Measurements from ENCODE around the gene F2RL2.

The F2RL2 gene

GRCh38 chr5:76615759-76616158 lies 7.4 kb downstream of the F2RL2 start:
- Histone ChIP-seq H3K4me1 (ENCODE audit: control insufficient read depth, low read length) (no peaks in the 10 kb centered on the region), H3K27me3 (ENCODE audit: control insufficient read depth, low read length) (no peaks in the 10 kb centered on the region), H3K36me3 (ENCODE audit: control insufficient read depth, low read length) (peaks cover 11% of the 10 kb centered on the region; the same call in 1 of the 2 replicates), H3K4me3 (ENCODE audit: low read length) (no peak overlapping the region), H3K4me2 (ENCODE audit: low read length) (no peak overlapping the region), H3K9me3 (ENCODE audit: control insufficient read depth, insufficient read depth, low read length) (no peaks in the 10 kb centered on the region), H3F3A (ENCODE audit: control insufficient read depth, insufficient read depth) (no peaks in the 10 kb centered on the region), H3K9me2 (replicated peaks; ENCODE audit: control insufficient read depth, low read length) (no peaks in the 10 kb centered on the region), H3K27ac (ENCODE audit: low read depth, low read length) (no peak overlapping the region), H3K79me2 (ENCODE audit: control insufficient read depth, low read length) (no peaks in the 10 kb centered on the region), H4K20me1 (ENCODE audit: control insufficient read depth, insufficient read depth, low read depth, low read length) (no peaks in the 10 kb centered on the region)
- TF ChIP-seq EZH2phosphoT487 (IDR thresholded peaks at IDR 0.05; ENCODE audit: borderline replicate concordance, low read length): no peak
- no peak for TF ChIP-seq CTCF (IDR thresholded peaks at IDR 0.05; ENCODE audit: low read depth, low read length, poor library complexity, severe bottlenecking)

- Histone ChIP-seq H3K4me3 (ENCODE audit: low read length) (no peak overlapping the region), H3K27me3 (ENCODE audit: control insufficient read depth, low read length) (no peaks in the 10 kb centered on the region), H3K36me3 (ENCODE audit: control insufficient read depth, low read length) (peaks cover 11% of the 10 kb centered on the region; the same call in 1 of the 2 replicates), H3K4me1 (ENCODE audit: control insufficient read depth, low read length) (peaks cover 10% of the 10 kb centered on the region), H3K79me2 (ENCODE audit: control insufficient read depth, low read length) (no peaks in the 10 kb centered on the region), H4K20me1 (ENCODE audit: control insufficient read depth, insufficient read depth, low read depth, low read length) (no peaks in the 10 kb centered on the region), H3K4me2 (ENCODE audit: low read length) (no peak overlapping the region), H3K9me3 (ENCODE audit: control insufficient read depth, insufficient read depth, low read length) (no peaks in the 10 kb centered on the region), H3F3A (ENCODE audit: control insufficient read depth, insufficient read depth) (no peaks in the 10 kb centered on the region), H3K27ac (ENCODE audit: low read depth, low read length) (no peak overlapping the region), H3K9me2 (replicated peaks; ENCODE audit: control insufficient read depth, low read length) (no peaks in the 10 kb centered on the region)
- TF ChIP-seq EZH2phosphoT487 (IDR thresholded peaks at IDR 0.05; ENCODE audit: borderline replicate concordance, low read length) (no peak), CTCF (IDR thresholded peaks at IDR 0.05; ENCODE audit: low read depth, low read length, poor library complexity, severe bottlenecking) (no peak)
Observed at GRCh38 chr5:76612942-76613341, 10.3 kb downstream of the F2RL2 start.

GRCh38 chr5:76610196-76610595 lies 13.0 kb downstream of the F2RL2 start:
- Histone ChIP-seq H3K36me3 (ENCODE audit: control insufficient read depth, low read length) (peaks cover 11% of the 10 kb centered on the region; the same call in 1 of the 2 replicates), H4K20me1 (ENCODE audit: control insufficient read depth, insufficient read depth, low read depth, low read length) (no peaks in the 10 kb centered on the region), H3K9me2 (replicated peaks; ENCODE audit: control insufficient read depth, low read length) (no peaks in the 10 kb centered on the region), H3K4me1 (ENCODE audit: control insufficient read depth, low read length) (peaks cover 10% of the 10 kb centered on the region), H3K4me3 (ENCODE audit: low read length) (no peak overlapping the region), H3K79me2 (ENCODE audit: control insufficient read depth, low read length) (no peaks in the 10 kb centered on the region), H3K27ac (ENCODE audit: low read depth, low read length) (no peak overlapping the region), H3K4me2 (ENCODE audit: low read length) (no peak overlapping the region), H3K9me3 (ENCODE audit: control insufficient read depth, insufficient read depth, low read length) (no peaks in the 10 kb centered on the region), H3K27me3 (ENCODE audit: control insufficient read depth, low read length) (no peaks in the 10 kb centered on the region), H3F3A (ENCODE audit: control insufficient read depth, insufficient read depth) (no peaks in the 10 kb centered on the region)
- TF ChIP-seq EZH2phosphoT487 (IDR thresholded peaks at IDR 0.05; ENCODE audit: borderline replicate concordance, low read length) (no peak), CTCF (IDR thresholded peaks at IDR 0.05; ENCODE audit: low read depth, low read length, poor library complexity, severe bottlenecking) (no peak)
